ENCODE results near the gene PEA15. TPM values are rescaled to one million over a fixed set of nuclear protein-coding genes. Genes with fewer than 3 reads are reported as not detected.

Gene PEA15
- total and polyA plus RNA-seq, 9 of the 15 experiments (the other 6 are each of a cell fraction or from before 2014, with no cell fraction given) = 8.2 to 175 (median 35.4) TPM

- TF ChIP-seq, protein P1, sequence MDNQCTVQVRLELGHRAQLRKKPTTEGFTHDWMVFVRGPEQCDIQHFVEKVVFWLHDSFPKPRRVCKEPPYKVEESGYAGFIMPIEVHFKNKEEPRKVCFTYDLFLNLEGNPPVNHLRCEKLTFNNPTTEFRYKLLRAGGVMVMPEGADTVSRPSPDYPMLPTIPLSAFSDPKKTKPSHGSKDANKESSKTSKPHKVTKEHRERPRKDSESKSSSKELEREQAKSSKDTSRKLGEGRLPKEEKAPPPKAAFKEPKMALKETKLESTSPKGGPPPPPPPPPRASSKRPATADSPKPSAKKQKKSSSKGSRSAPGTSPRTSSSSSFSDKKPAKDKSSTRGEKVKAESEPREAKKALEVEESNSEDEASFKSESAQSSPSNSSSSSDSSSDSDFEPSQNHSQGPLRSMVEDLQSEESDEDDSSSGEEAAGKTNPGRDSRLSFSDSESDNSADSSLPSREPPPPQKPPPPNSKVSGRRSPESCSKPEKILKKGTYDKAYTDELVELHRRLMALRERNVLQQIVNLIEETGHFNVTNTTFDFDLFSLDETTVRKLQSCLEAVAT (IDR thresholded peaks at IDR 0.05) = 0 out of 4 replicates have a peak, but pooled peaks of 1 of the 2 experiments have one; percentile 31
- TF ChIP-seq HDAC1 (IDR thresholded peaks at IDR 0.05) (peak in 1 of 2 experiments; percentile 61; a peak in 2 of 4 replicates), NR1H2 (CRISPR knock-in tag; IDR thresholded peaks at IDR 0.05) (peak; percentile 66; the same call in 1 of the 2 replicates), E2F1 (CRISPR knock-in tag; IDR thresholded peaks at IDR 0.05) (no peak), MTA3 (IDR thresholded peaks at IDR 0.05; ENCODE audit: borderline replicate concordance) (peak; percentile 52; the same call in 1 of the 2 replicates), RBFOX2 (IDR thresholded peaks at IDR 0.05; ENCODE audit: low read depth, low read length) (peak; percentile 77), ARID2 (IDR thresholded peaks at IDR 0.05) (no peak), ZNF133 (CRISPR knock-in tag; IDR thresholded peaks at IDR 0.05) (no peak), CGGBP1 (CRISPR knock-in tag; IDR thresholded peaks at IDR 0.05) (peak; percentile 91; the same call in 1 of the 2 replicates), PHF8 (IDR thresholded peaks at IDR 0.05; ENCODE audit: borderline replicate concordance, low read length) (peak; percentile 66; the same call in 1 of the 2 replicates), ZNF316 (IDR thresholded peaks at IDR 0.05) (no peak), ELF2 (CRISPR knock-in tag; IDR thresholded peaks at IDR 0.05) (peak; percentile 39; the same call in 1 of the 2 replicates), TCF3 (CRISPR knock-in tag; IDR thresholded peaks at IDR 0.05) (0 out of 2 replicates have a peak, but pooled peaks have one; percentile 13), TARDBP (IDR thresholded peaks at IDR 0.05) (peak; percentile 58; the same call in 1 of the 2 replicates), RBM39 (optimal IDR thresholded peaks at IDR 0.05; ENCODE audit: low read depth, low read length) (no peak), GABPB1 (CRISPR knock-in tag; IDR thresholded peaks at IDR 0.05) (peak; percentile 67), MAFG (tag; conservative IDR thresholded peaks at IDR 0.05) (no peak), FOXP1 (CRISPR knock-in tag; IDR thresholded peaks at IDR 0.05) (peak; percentile 48; the same call in 1 of the 2 replicates)
- TF ChIP-seq, protein P2, sequence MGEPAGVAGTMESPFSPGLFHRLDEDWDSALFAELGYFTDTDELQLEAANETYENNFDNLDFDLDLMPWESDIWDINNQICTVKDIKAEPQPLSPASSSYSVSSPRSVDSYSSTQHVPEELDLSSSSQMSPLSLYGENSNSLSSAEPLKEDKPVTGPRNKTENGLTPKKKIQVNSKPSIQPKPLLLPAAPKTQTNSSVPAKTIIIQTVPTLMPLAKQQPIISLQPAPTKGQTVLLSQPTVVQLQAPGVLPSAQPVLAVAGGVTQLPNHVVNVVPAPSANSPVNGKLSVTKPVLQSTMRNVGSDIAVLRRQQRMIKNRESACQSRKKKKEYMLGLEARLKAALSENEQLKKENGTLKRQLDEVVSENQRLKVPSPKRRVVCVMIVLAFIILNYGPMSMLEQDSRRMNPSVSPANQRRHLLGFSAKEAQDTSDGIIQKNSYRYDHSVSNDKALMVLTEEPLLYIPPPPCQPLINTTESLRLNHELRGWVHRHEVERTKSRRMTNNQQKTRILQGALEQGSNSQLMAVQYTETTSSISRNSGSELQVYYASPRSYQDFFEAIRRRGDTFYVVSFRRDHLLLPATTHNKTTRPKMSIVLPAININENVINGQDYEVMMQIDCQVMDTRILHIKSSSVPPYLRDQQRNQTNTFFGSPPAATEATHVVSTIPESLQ (CRISPR knock-in tag; IDR thresholded peaks at IDR 0.05) = peak; percentile 71; the same call in 1 of the 2 replicates
- TF ChIP-seq, protein P3, sequence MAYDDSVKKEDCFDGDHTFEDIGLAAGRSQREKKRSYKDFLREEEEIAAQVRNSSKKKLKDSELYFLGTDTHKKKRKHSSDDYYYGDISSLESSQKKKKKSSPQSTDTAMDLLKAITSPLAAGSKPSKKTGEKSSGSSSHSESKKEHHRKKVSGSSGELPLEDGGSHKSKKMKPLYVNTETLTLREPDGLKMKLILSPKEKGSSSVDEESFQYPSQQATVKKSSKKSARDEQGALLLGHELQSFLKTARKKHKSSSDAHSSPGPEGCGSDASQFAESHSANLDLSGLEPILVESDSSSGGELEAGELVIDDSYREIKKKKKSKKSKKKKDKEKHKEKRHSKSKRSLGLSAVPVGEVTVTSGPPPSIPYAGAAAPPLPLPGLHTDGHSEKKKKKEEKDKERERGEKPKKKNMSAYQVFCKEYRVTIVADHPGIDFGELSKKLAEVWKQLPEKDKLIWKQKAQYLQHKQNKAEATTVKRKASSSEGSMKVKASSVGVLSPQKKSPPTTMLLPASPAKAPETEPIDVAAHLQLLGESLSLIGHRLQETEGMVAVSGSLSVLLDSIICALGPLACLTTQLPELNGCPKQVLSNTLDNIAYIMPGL (CRISPR knock-in tag; IDR thresholded peaks at IDR 0.05) = 0 out of 2 replicates have a peak, but pooled peaks have one; percentile 65
These were observed at the start of gene PEA15 (continued) for GRCh38 chr1:160205242-160206035.
